ENCODE results near the gene MARCHF9. TPM values are rescaled to one million over a fixed set of nuclear protein-coding genes. Genes with fewer than 3 reads are reported as not detected.

MARCHF9 gene, protein sequence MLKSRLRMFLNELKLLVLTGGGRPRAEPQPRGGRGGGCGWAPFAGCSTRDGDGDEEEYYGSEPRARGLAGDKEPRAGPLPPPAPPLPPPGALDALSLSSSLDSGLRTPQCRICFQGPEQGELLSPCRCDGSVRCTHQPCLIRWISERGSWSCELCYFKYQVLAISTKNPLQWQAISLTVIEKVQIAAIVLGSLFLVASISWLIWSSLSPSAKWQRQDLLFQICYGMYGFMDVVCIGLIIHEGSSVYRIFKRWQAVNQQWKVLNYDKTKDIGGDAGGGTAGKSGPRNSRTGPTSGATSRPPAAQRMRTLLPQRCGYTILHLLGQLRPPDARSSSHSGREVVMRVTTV
- 1 to 10 TPM; 5.2 to 9.9 TPM for total RNA-seq

DNA sequence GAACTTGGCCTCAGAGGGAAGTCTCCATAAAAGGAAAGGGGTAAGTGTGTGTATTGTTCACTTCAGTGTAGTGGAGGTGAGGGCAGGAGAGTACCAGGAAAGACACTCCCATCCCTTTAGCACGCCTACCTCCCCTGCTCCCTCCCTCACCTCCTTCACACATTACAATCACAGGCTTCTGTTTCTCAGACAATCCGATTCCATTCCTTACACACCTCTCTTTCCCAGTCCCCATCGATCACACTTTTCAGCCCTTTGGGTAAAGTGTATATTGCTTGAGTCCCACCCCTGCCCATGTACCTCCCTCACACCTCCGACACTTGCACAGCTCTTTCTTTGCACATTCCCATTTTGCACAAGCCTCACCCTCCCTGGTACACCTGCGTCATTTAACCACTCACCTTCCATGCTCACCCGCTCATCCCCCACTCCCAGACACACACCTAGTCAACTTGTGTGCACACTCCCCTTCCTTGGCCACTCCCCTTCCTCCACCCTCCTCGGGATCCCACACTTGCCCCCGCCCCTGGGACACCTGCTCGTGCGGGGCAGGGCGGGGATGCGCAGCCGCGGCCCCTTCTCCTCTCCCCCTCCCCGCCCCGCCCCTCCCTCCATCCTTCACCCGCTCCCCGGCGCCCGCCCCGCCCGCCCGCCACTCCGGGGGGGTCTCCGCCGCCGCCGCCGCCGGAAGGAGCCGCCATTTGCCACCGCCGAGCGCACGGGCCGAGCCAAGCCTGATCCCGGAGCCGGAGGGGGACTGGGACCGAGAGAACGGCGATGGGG lies at the start of gene MARCHF9:
TSS of gene MARCHF9 (plus strand) at position 693 of the 783 bp plus-strand sequence. CDS start 426 bp downstream, outside the sequence.
- peak; percentile 70 to 84 (median 80) for DNase-seq
- WGBS, 2 donors: 1 to 2% methylated on average over 17 to 29 of the region's 41 CpGs
- Histone ChIP-seq H3K4me3 (peak within 1 kb of the TSS; percentile 46 to 65), H3K4me1 (peaks cover 38% of the 10 kb centered on the region), H3K27me3 (no peaks in the 10 kb centered on the region), H3K9me3 (no peaks in the 10 kb centered on the region), H3K36me3 (replicated peaks in 1 of 2; ENCODE audit: insufficient read depth in 1 of 2, low read depth in 2 of 2) (no peaks in the 10 kb centered on the region), H3K27ac (peak within 1 kb of the TSS; percentile 34 to 89 (median 72))
- intact Hi-C loops (cut with DNase I): no loop called here
- TF ChIP-seq POLR2A (IDR thresholded peaks at IDR 0.05): peak in 2 of 3 donors; percentile 12 to 31
- TF ChIP-seq, protein P1, sequence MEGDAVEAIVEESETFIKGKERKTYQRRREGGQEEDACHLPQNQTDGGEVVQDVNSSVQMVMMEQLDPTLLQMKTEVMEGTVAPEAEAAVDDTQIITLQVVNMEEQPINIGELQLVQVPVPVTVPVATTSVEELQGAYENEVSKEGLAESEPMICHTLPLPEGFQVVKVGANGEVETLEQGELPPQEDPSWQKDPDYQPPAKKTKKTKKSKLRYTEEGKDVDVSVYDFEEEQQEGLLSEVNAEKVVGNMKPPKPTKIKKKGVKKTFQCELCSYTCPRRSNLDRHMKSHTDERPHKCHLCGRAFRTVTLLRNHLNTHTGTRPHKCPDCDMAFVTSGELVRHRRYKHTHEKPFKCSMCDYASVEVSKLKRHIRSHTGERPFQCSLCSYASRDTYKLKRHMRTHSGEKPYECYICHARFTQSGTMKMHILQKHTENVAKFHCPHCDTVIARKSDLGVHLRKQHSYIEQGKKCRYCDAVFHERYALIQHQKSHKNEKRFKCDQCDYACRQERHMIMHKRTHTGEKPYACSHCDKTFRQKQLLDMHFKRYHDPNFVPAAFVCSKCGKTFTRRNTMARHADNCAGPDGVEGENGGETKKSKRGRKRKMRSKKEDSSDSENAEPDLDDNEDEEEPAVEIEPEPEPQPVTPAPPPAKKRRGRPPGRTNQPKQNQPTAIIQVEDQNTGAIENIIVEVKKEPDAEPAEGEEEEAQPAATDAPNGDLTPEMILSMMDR (IDR thresholded peaks at IDR 0.05): no peak
- ATAC-seq: peak; percentile 8

DNA sequence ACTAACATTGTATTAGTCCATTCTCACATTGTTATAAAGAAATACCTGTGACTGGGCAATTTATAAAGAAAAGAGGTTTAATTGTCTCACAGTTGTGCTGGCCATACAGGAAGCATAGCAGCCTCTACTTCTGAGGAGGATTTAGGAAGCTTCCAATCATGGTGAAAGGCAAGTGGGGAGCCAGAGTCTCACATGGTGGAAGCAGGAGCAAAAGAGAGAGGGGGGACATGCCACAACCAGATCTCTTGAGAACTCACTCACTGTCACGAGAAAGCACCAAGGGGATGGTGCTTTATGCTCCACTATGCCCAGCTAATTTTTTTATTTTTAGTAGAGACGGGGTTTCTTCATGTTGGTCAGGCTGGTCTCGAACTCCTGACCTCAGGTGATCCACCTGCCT lies 47.7 kb upstream of the MARCHF9 start:
- 94 to 100% methylated on average over 3 of the region's 3 CpGs for WGBS, 2 donors
- H3K36me3 ChIP-seq (replicated peaks in 1 of 2; ENCODE audit: insufficient read depth in 1 of 2, low read depth in 2 of 2): peaks cover 0 to 4% of the 10 kb centered on the region in 2 donors

DNA sequence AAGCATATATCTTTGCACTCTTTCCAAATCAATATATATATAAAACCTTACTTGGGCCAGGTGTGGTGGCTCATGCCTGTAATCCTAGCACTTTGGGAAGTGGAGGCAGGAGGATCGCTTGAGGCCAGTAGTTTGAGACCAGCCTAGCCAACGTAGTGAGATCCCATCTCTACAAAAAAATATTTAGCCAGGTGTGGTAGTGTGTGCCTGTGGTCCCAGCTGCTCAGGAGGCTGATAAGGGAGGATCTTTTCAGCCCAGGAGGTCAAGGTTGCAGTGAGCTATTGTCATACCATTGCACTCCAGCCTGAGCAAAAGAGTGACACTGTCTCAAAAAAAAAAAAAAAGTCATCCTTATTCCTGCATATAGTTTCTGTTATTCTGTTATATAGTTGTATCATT lies 46.6 kb upstream of the MARCHF9 start:
- intact Hi-C loops (cut with DNase I): no loop called here
- WGBS, 2 donors: 71 to 75% methylated on average over 2 of the region's 2 CpGs
- peaks cover 0 to 3% of the 10 kb centered on the region in 2 donors for H3K36me3 ChIP-seq (replicated peaks in 1 of 2; ENCODE audit: insufficient read depth in 1 of 2, low read depth in 2 of 2)

More for the DNA sequence above, 47.7 kb upstream of the MARCHF9 start:
- Histone ChIP-seq H3K27ac (no peak overlapping the region), H3K4me1 (no peaks in the 10 kb centered on the region), H3K4me3 (no peak overlapping the region), H3K9me3 (no peaks in the 10 kb centered on the region), H3K27me3 (no peaks in the 10 kb centered on the region)
- intact Hi-C loops (cut with DNase I): no loop called here
- TF ChIP-seq, protein P1 (IDR thresholded peaks at IDR 0.05): no peak
- no peak for TF ChIP-seq POLR2A (IDR thresholded peaks at IDR 0.05)
- DNase-seq (no peak), ATAC-seq (no peak)

DNA sequence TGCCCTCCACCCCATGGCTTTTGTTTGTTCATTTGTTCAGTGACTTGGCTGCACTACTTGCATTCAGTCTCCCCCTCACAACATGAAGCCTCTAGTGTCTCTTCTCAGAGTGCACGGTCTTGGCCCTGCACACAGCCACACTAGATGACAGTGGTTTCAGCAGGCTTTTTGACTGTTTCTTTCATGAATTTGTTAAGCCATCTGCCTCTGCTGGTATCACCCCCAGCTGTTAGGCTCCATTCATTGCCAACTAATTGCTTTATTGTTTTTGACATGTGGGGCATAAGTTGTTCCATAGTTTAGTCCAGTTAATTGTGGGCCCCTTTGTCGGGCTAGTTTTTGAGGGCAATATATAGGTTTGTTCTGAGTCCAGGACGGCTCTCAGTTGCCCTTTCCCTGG lies 42.2 kb upstream of the MARCHF9 start:
- Histone ChIP-seq H3K4me1 (no peaks in the 10 kb centered on the region), H3K27me3 (no peaks in the 10 kb centered on the region), H3K27ac (no peak overlapping the region), H3K9me3 (no peaks in the 10 kb centered on the region), H3K36me3 (replicated peaks in 1 of 2; ENCODE audit: insufficient read depth in 1 of 2, low read depth in 2 of 2) (peaks cover 0 to 19% of the 10 kb centered on the region in 2 donors), H3K4me3 (no peak overlapping the region)
- no peak for TF ChIP-seq POLR2A (IDR thresholded peaks at IDR 0.05)
- TF ChIP-seq, protein P1 (IDR thresholded peaks at IDR 0.05): no peak
- intact Hi-C loops (cut with DNase I): loop anchor here (10.0 kb wide), 1 partner anchor 1728 kb away; no protein-coding TSS in a partner anchor
- 89 to 100% methylated on average over 3 of the region's 3 CpGs for WGBS, 2 donors
- no peak for DNase-seq
- ATAC-seq: no peak

More for the DNA sequence above, 46.6 kb upstream of the MARCHF9 start:
- DNase-seq: no peak
- Histone ChIP-seq H3K9me3 (no peaks in the 10 kb centered on the region), H3K4me1 (no peaks in the 10 kb centered on the region), H3K27ac (no peak overlapping the region), H3K4me3 (no peak overlapping the region), H3K27me3 (no peaks in the 10 kb centered on the region)
- TF ChIP-seq POLR2A (IDR thresholded peaks at IDR 0.05): no peak
- TF ChIP-seq, protein P1 (IDR thresholded peaks at IDR 0.05): no peak
- ATAC-seq: no peak
